HEK293 (cell line): Measurements from ENCODE around the gene CHST3.

Experiments used
- CTCF ChIA-PET: fragments of 350-600 bp; formaldehyde crosslinking; extraction: SDS; loops from one replicate; lab custom pipeline; 2021; ENCODE audit warnings: antibody characterized with exemption; lab: Yijun Ruan, JAX
- POLR2A ChIA-PET: fragments of 300-600 bp; formaldehyde crosslinking; extraction: SDS; loops from one replicate; lab custom pipeline; 2020; ENCODE audit warnings: antibody characterized with exemption, inconsistent platforms; lab: Yijun Ruan, JAX
- H3K27ac ChIP-seq: fragments of 200-500 bp; sonication (Bioruptor generic); 2 replicates; pipeline ENCODE4 v1.5.1; 2014; ENCODE audit warnings: low read depth, low read length, control low read depth, inconsistent platforms; ENCODE audit errors: extremely low read depth
- H3K36me3 ChIP-seq, 2 experiments: fragments of 200-500 bp in 1 of 2; sonication (Bioruptor generic) in 1 of 2; 1 replicate in 1 of 2; 2 replicates in 1 of 2; pipeline ENCODE4 v1.5.1; 2014 to 2017; ENCODE audit warnings: inconsistent platforms in 2 of 2, low read length in 2 of 2; ENCODE audit not compliant: control insufficient read depth in 2 of 2, insufficient read depth in 1 of 2
- H3K4me1 ChIP-seq: fragments of 200-500 bp; sonication (Bioruptor generic); 2 replicates; pipeline ENCODE4 v1.5.1; 2014; ENCODE audit warnings: mild to moderate bottlenecking, low read length, inconsistent platforms; ENCODE audit not compliant: control insufficient read depth, insufficient read depth
- H3K4me3 ChIP-seq: 2 replicates; pipeline ENCODE4 v1.5.1; 2011; ENCODE audit warnings: low read depth, mild to moderate bottlenecking, control low read depth, low read length, moderate library complexity
- H3K9me3 ChIP-seq: fragments of 200-500 bp; sonication (Bioruptor generic); 2 replicates; pipeline ENCODE4 v1.5.1; 2014; ENCODE audit warnings: low read depth, low read length, inconsistent platforms; ENCODE audit not compliant: control insufficient read depth, insufficient read depth
- BCL6B ChIP-seq: fragments of 450-650 bp; formaldehyde crosslinking; IDR thresholded peaks from 2 replicates; pipeline ENCODE4 v1.5.1; 2017; ENCODE audit warnings: missing biosample characterization, missing genetic modification characterization
- HOXD13 ChIP-seq: sonication (generic); formaldehyde crosslinking; IDR thresholded peaks from 2 replicates; pipeline ENCODE4 v1.8.0; 2022; ENCODE audit warnings: missing genetic modification reagents, borderline replicate concordance
- KLF7 ChIP-seq: fragments of 450-650 bp; formaldehyde crosslinking; IDR thresholded peaks from 2 replicates; pipeline ENCODE4 v1.5.1; 2016; ENCODE audit warnings: missing biosample characterization, missing genetic modification characterization, borderline replicate concordance
- TCF7L2 ChIP-seq: IDR thresholded peaks from 2 replicates; pipeline ENCODE4 v1.6.1; 2011; ENCODE audit warnings: low read depth, mild to moderate bottlenecking, inconsistent platforms, low read length, moderate library complexity, borderline replicate concordance
- ZBTB20 ChIP-seq: fragments of 450-650 bp; formaldehyde crosslinking; IDR thresholded peaks from 2 replicates; pipeline ENCODE4 v1.5.1; 2016; ENCODE audit warnings: missing biosample characterization, missing genetic modification characterization
- ZBTB44 ChIP-seq: fragments of 450-650 bp; IDR thresholded peaks from 2 replicates; pipeline ENCODE4 v1.5.1; 2018; ENCODE audit warnings: missing biosample characterization, mild to moderate bottlenecking, missing genetic modification characterization
- ZEB2 ChIP-seq: fragments of 450-650 bp; formaldehyde crosslinking; IDR thresholded peaks from 2 replicates; pipeline ENCODE4 v1.5.1; 2016; ENCODE audit warnings: missing biosample characterization, missing genetic modification characterization
- ZNF121 ChIP-seq: fragments of 450-650 bp; formaldehyde crosslinking; IDR thresholded peaks from 2 replicates; pipeline ENCODE4 v1.5.1; 2016; ENCODE audit warnings: missing biosample characterization, missing genetic modification characterization
- ZNF133 ChIP-seq: fragments of 450-650 bp; formaldehyde crosslinking; IDR thresholded peaks from 2 replicates; pipeline ENCODE4 v1.5.1; 2016; ENCODE audit warnings: missing biosample characterization, missing genetic modification characterization
- ZNF214 ChIP-seq: fragments of 450-650 bp; formaldehyde crosslinking; IDR thresholded peaks from 2 replicates; pipeline ENCODE4 v1.5.1; 2017; ENCODE audit warnings: missing biosample characterization, mild to moderate bottlenecking, missing genetic modification characterization, borderline replicate concordance
- ZNF239 ChIP-seq: fragments of 450-650 bp; formaldehyde crosslinking; IDR thresholded peaks from 2 replicates; pipeline ENCODE4 v1.5.1; 2016; ENCODE audit warnings: missing biosample characterization, missing genetic modification characterization
- ZNF26 ChIP-seq: fragments of 450-650 bp; formaldehyde crosslinking; IDR thresholded peaks from 2 replicates; pipeline ENCODE4 v1.5.1; 2016; ENCODE audit warnings: missing biosample characterization, missing genetic modification characterization
- ZNF280D ChIP-seq: fragments of 450-650 bp; formaldehyde crosslinking; IDR thresholded peaks from 2 replicates; pipeline ENCODE4 v1.5.1; 2016; ENCODE audit warnings: missing biosample characterization, missing genetic modification characterization
- ZNF341 ChIP-seq: fragments of 450-650 bp; formaldehyde crosslinking; IDR thresholded peaks from 2 replicates; pipeline ENCODE4; 2016; ENCODE audit warnings: low read depth, missing biosample characterization, missing genetic modification characterization
- ZNF354C ChIP-seq: fragments of 450-650 bp; formaldehyde crosslinking; IDR thresholded peaks from 2 replicates; pipeline ENCODE4 v1.5.1; 2016; ENCODE audit warnings: missing biosample characterization, missing genetic modification characterization, low read depth, borderline replicate concordance
- ZNF362 ChIP-seq: fragments of 450-650 bp; formaldehyde crosslinking; IDR thresholded peaks from 2 replicates; pipeline ENCODE4 v1.5.1; 2016; ENCODE audit warnings: missing biosample characterization, missing genetic modification characterization
- ZNF544 ChIP-seq: fragments of 450-650 bp; formaldehyde crosslinking; IDR thresholded peaks from 2 replicates; pipeline ENCODE4 v1.5.0; 2017; ENCODE audit warnings: missing biosample characterization, missing genetic modification characterization
- ZNF707 ChIP-seq: fragments of 450-650 bp; formaldehyde crosslinking; IDR thresholded peaks from 2 replicates; pipeline ENCODE4 v1.5.1; 2016; ENCODE audit warnings: missing biosample characterization, missing genetic modification characterization
- ZNF776 ChIP-seq: fragments of 450-650 bp; formaldehyde crosslinking; IDR thresholded peaks from 2 replicates; pipeline ENCODE4 v1.5.0; 2017; ENCODE audit warnings: missing biosample characterization, missing genetic modification characterization, borderline replicate concordance
- ZNF785 ChIP-seq: fragments of 450-650 bp; formaldehyde crosslinking; IDR thresholded peaks from 2 replicates; pipeline ENCODE4 v1.5.1; 2016; ENCODE audit warnings: missing biosample characterization, missing genetic modification characterization

CHST3 gene

GRCh38 chr10:71970869-71971268, 6.7 kb downstream of the CHST3 start:
- H3K4me1 ChIP-seq, result peaks cover 5% of the 10 kb centered on the region; the same call in 1 of the 2 replicates
- ChIA-PET CTCF (interaction anchor here (0.6 to 3.0 kb wide), 6 partner anchors 9 to 74 kb away, joined by 3 to 23 read pairs (median 3); no protein-coding TSS in a partner anchor), POLR2A (interaction anchor here (0.7 kb wide), 1 partner anchor 28 kb away, joined by 3 read pairs; no protein-coding TSS in a partner anchor)
- H3K9me3 ChIP-seq, result no peaks in the 10 kb centered on the region
- no peak overlapping the region for H3K27ac ChIP-seq
- TF ChIP-seq ZNF776 (no peak), ZNF362 (tag by site-specific recombination) (no peak), ZBTB20 (tag by site-specific recombination) (no peak), ZEB2 (tag by site-specific recombination) (no peak), ZNF354C (tag by site-specific recombination) (no peak), ZBTB44 (no peak), ZNF121 (tag by site-specific recombination) (no peak), ZNF785 (tag by site-specific recombination) (no peak), ZNF707 (no peak), ZNF280D (tag by site-specific recombination) (no peak), ZNF341 (tag by site-specific recombination) (no peak), ZNF133 (tag by site-specific recombination) (no peak), TCF7L2 (no peak), ZNF239 (no peak), ZNF26 (tag by site-specific recombination) (no peak), ZNF214 (tag by site-specific recombination) (no peak), ZNF544 (tag by site-specific recombination) (no peak), BCL6B (tag by site-specific recombination) (no peak), KLF7 (tag by site-specific recombination) (no peak), HOXD13 (no peak)
- no peak overlapping the region for H3K4me3 ChIP-seq
- H3K36me3 ChIP-seq, result no peaks in the 10 kb centered on the region
